GM23248 (cell line): ENCODE data around the gene ARHGAP4. TPM values are rescaled to one million over a fixed set of nuclear protein-coding genes. Genes with fewer than 3 reads are reported as not detected.
A peak's percentile ranks its signal among the peaks of the same experiment; 100 is the strongest.

Experiments
- DNase-seq: peaks from one replicate; pipeline ENCODE4 v3.0.0-alpha.2; 2015
- H2AFZ ChIP-seq: fragments of 200-600 bp; sonication (generic); 2 replicates; pipeline ENCODE4 v1.6.1; 2016; ENCODE audit warnings: antibody characterized with exemption
- H3F3A ChIP-seq: fragments of 200-600 bp; sonication (generic); 2 replicates; pipeline ENCODE4 v1.6.1; 2016; ENCODE audit warnings: mild to moderate bottlenecking, antibody characterized with exemption, mixed run types; ENCODE audit not compliant: insufficient read depth
- H3K27ac ChIP-seq: fragments of 200-600 bp; sonication (generic); 2 replicates; pipeline ENCODE4 v1.5.1; 2016; ENCODE audit warnings: mild to moderate bottlenecking
- H3K27me3 ChIP-seq: fragments of 200-600 bp; sonication (generic); replicated peaks from 2 replicates; pipeline ENCODE4 v1.6.1; 2016; ENCODE audit warnings: mild to moderate bottlenecking; ENCODE audit not compliant: insufficient read depth
- H3K36me3 ChIP-seq: fragments of 200-600 bp; sonication (generic); 2 replicates; pipeline ENCODE4 v1.6.1; 2016; ENCODE audit warnings: low read depth, mild to moderate bottlenecking
- H3K4me1 ChIP-seq: fragments of 200-600 bp; sonication (generic); 2 replicates; pipeline ENCODE4 v1.6.1; 2016; ENCODE audit warnings: mild to moderate bottlenecking; ENCODE audit not compliant: insufficient read depth
- H3K4me2 ChIP-seq: fragments of 200-600 bp; sonication (generic); one replicate; pipeline ENCODE4 v1.6.1; 2016; ENCODE audit warnings: mild to moderate bottlenecking; ENCODE audit not compliant: unreplicated experiment
- H3K4me3 ChIP-seq: fragments of 200-600 bp; sonication (generic); 2 replicates; pipeline ENCODE4 v1.5.1; 2016; ENCODE audit warnings: mild to moderate bottlenecking
- H3K79me2 ChIP-seq: fragments of 200-600 bp; sonication (generic); 2 replicates; pipeline ENCODE4 v1.6.1; 2016; ENCODE audit warnings: mild to moderate bottlenecking; ENCODE audit not compliant: insufficient read depth
- H3K9ac ChIP-seq: fragments of 200-600 bp; sonication (generic); 2 replicates; pipeline ENCODE4 v1.6.1; 2016; ENCODE audit warnings: mild to moderate bottlenecking
- H3K9me2 ChIP-seq: fragments of 200-600 bp; sonication (generic); 2 replicates; pipeline ENCODE4 v1.6.1; 2016; ENCODE audit warnings: mixed run types, mild to moderate bottlenecking, moderate library complexity; ENCODE audit not compliant: insufficient read depth
- H3K9me3 ChIP-seq: fragments of 200-600 bp; sonication (generic); one replicate; pipeline ENCODE4 v1.6.1; 2017; ENCODE audit warnings: low read depth
- H4K20me1 ChIP-seq: fragments of 200-600 bp; sonication (generic); 2 replicates; pipeline ENCODE4 v1.6.0; 2016; ENCODE audit not compliant: insufficient read depth
- EZH2 ChIP-seq: fragments of 200-600 bp; sonication (generic); IDR thresholded peaks from 2 replicates; pipeline ENCODE4 v1.6.1; 2018; ENCODE audit warnings: antibody characterized with exemption, mild to moderate bottlenecking; ENCODE audit not compliant: insufficient read depth, poor library complexity, severe bottlenecking
- EZH2phosphoT487 ChIP-seq: fragments of 200-600 bp; sonication (generic); IDR thresholded peaks from 2 replicates; pipeline ENCODE4 v1.6.1; 2018; ENCODE audit warnings: antibody characterized with exemption, moderate library complexity, mild to moderate bottlenecking, low read depth; ENCODE audit not compliant: insufficient read depth
- WGBS, 2 experiments: methylation state at CpG; one replicate each; pipeline ENCODE4 v1.1.6; 2015 to 2017; ENCODE audit warnings: low lambda C conversion rate in 2 of 2, low coverage in 1 of 2; ENCODE audit errors: missing lambda C conversion rate in 2 of 2; 5-methylcytosine and 5-hydroxymethylcytosine counted together
- in situ Hi-C: fragments of 300-500 bp; cut with MboI; formaldehyde crosslinking; loops from 2 replicates; pipeline ENCODE4 v1.15.0; 2020
- polyA plus RNA-seq: library from polyadenylated mRNA; unstranded; fragments of >200 nt; fragmentation: Nextera tagmentation; extraction: Ambion mirVana; gene quantifications from 2 replicates; pipeline ENCODE4 v1.2.1, GENCODE V29; 2016
- total RNA-seq: library from RNA; depleted of rRNA; stranded (reverse); fragments of >200 nt; shearing (Covaris generic); gene quantifications from 2 replicates; pipeline ENCODE4 v1.2.3, GENCODE V29; 2014

ARHGAP4 gene
- total and polyA plus RNA-seq, 2 experiments from 2014 or later: 0.45 to 2.8 TPM

GRCh38 chrX:153933748-153934147 is 7.7 kb upstream of the ARHGAP4 start:
- Histone ChIP-seq H3K27me3 (no peaks in the 10 kb centered on the region), H4K20me1 (no peaks in the 10 kb centered on the region), H3K4me1 (no peaks in the 10 kb centered on the region), H3K36me3 (no peaks in the 10 kb centered on the region), H3F3A (0 out of 2 replicates have a peak, but pooled peaks cover 6% of the 10 kb centered on the region), H3K79me2 (peaks cover 41% of the 10 kb centered on the region), H3K4me2 (peak overlapping the region; percentile 91), H3K4me3 (peak overlapping the region; percentile 86), H3K9me2 (no peaks in the 10 kb centered on the region), H3K9me3 (no peaks in the 10 kb centered on the region), H2AFZ (0 out of 2 replicates have a peak overlapping the region, but pooled peaks have one; percentile 51), H3K27ac (peak overlapping the region; percentile 45), H3K9ac (peak overlapping the region; percentile 85)
- WGBS, 2 experiments: 0% methylated on average over 3 to 7 of the region's 7 CpGs
- TF ChIP-seq EZH2phosphoT487 (no peak), EZH2 (no peak)
- in situ Hi-C loops: loop anchor here (10.0 kb wide), 1 partner anchor 179 kb away; no protein-coding TSS in a partner anchor
- peak; percentile 75 for DNase-seq

- Histone ChIP-seq H3K9me3 (no peaks in the 10 kb centered on the region), H3K27me3 (no peaks in the 10 kb centered on the region), H3K27ac (no peak overlapping the region), H4K20me1 (no peaks in the 10 kb centered on the region), H3K4me3 (no peak overlapping the region), H3K9ac (no peak overlapping the region), H3K4me1 (no peaks in the 10 kb centered on the region), H3K36me3 (no peaks in the 10 kb centered on the region), H3F3A (0 out of 2 replicates have a peak, but pooled peaks cover 6% of the 10 kb centered on the region), H3K9me2 (no peaks in the 10 kb centered on the region), H2AFZ (no peak overlapping the region), H3K4me2 (no peak overlapping the region), H3K79me2 (peaks cover 41% of the 10 kb centered on the region)
- TF ChIP-seq EZH2phosphoT487 (no peak), EZH2 (no peak)
- WGBS, 2 experiments: 78 to 88% methylated on average over 4 to 11 of the region's 13 CpGs
- in situ Hi-C loops: loop anchor here (10.0 kb wide), 1 partner anchor 178 kb away; no protein-coding TSS in a partner anchor
- no peak for DNase-seq
Measured at GRCh38 chrX:153932220-153932915, 6.3 kb upstream of the ARHGAP4 start.

DNA sequence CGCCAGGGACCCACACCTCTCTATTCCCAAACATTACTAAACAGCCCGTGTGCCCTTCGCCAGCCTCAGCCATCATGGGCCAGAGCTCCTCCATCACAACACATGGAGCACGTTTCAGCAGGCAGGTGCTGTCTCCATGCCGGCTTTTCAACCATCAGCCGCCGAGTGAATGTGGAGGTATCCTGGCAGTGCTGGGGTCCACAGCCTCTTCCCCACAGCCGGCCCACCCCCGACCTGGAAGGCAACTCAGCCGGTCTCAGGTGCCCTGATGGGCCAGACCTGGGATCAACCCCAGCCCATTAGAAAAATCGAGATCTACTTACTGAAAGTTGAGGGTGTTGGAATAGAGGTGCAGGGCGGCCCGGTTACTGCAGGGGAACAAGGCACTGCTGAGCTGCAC is 5.7 kb upstream of the ARHGAP4 start:
- Histone ChIP-seq H2AFZ (no peak overlapping the region), H3K27me3 (no peaks in the 10 kb centered on the region), H3K79me2 (peaks cover 41% of the 10 kb centered on the region), H3K4me3 (no peak overlapping the region), H3K4me2 (no peak overlapping the region), H3K9me2 (no peaks in the 10 kb centered on the region), H3K4me1 (no peaks in the 10 kb centered on the region), H3K9ac (no peak overlapping the region), H3K36me3 (no peaks in the 10 kb centered on the region), H3F3A (0 out of 2 replicates have a peak, but pooled peaks cover 6% of the 10 kb centered on the region), H4K20me1 (no peaks in the 10 kb centered on the region), H3K9me3 (no peaks in the 10 kb centered on the region), H3K27ac (no peak overlapping the region)
- TF ChIP-seq EZH2: no peak
- TF ChIP-seq EZH2phosphoT487: no peak
- in situ Hi-C loops: loop anchor here (10.0 kb wide), 1 partner anchor 177 kb away; no protein-coding TSS in a partner anchor
- DNase-seq: no peak
- WGBS, 2 experiments: 84 to 87% methylated on average over 12 of the region's 13 CpGs

- Histone ChIP-seq H2AFZ (no peak overlapping the region), H3F3A (0 out of 2 replicates have a peak, but pooled peaks cover 6% of the 10 kb centered on the region), H3K9me3 (no peaks in the 10 kb centered on the region), H3K27ac (no peak overlapping the region), H3K4me3 (no peak overlapping the region), H3K4me2 (no peak overlapping the region), H3K9ac (no peak overlapping the region), H3K9me2 (no peaks in the 10 kb centered on the region), H3K79me2 (peaks cover 41% of the 10 kb centered on the region), H3K27me3 (no peaks in the 10 kb centered on the region), H3K36me3 (no peaks in the 10 kb centered on the region), H3K4me1 (no peaks in the 10 kb centered on the region), H4K20me1 (no peaks in the 10 kb centered on the region)
- no peak for TF ChIP-seq EZH2phosphoT487
- no peak for TF ChIP-seq EZH2
- 96 to 97% methylated on average over 6 to 8 of the region's 8 CpGs for WGBS, 2 experiments
- in situ Hi-C loops: loop anchor here (10.0 kb wide), 1 partner anchor 176 kb away; no protein-coding TSS in a partner anchor
- no peak for DNase-seq
Measured at GRCh38 chrX:153931151-153931550, 5.1 kb upstream of the ARHGAP4 start.
